H1 (cell line): ENCODE measurements around the gene FDXACB1. TPM values are rescaled to one million over a fixed set of nuclear protein-coding genes. Genes with fewer than 3 reads are reported as not detected.

Experiments
- EGR1 ChIP-seq: IDR thresholded peaks from 2 replicates; pipeline ENCODE4 v1.6.1; 2011; ENCODE audit warnings: low read depth, low read length, borderline replicate concordance
- GABPA ChIP-seq: IDR thresholded peaks from 2 replicates; pipeline ENCODE4 v1.6.1; 2011; ENCODE audit warnings: mild to moderate bottlenecking, low read length, moderate library complexity, borderline replicate concordance; ENCODE audit not compliant: insufficient read depth
- MAFK ChIP-seq: IDR thresholded peaks from 2 replicates; pipeline ENCODE4 v1.6.1; 2012; ENCODE audit warnings: low read depth, mild to moderate bottlenecking, improper control_type of control experiment, low read length
- NANOG ChIP-seq: IDR thresholded peaks from 2 replicates; pipeline ENCODE4 v1.6.1; 2011; ENCODE audit warnings: low read length, low read depth, mild to moderate bottlenecking, inconsistent platforms; ENCODE audit not compliant: insufficient read depth, poor library complexity, severe bottlenecking
- POLR2A ChIP-seq, 2 experiments: IDR thresholded peaks; 1 replicate in 1 of 2; 2 replicates in 1 of 2; pipeline ENCODE4 v1.6.1; 2011; ENCODE audit warnings: low read depth in 2 of 2, low read length in 2 of 2, mild to moderate bottlenecking in 2 of 2; ENCODE audit errors: control extremely low read depth in 1 of 2
- ZNF274 ChIP-seq: IDR thresholded peaks from 2 replicates; pipeline ENCODE4 v1.7.0; 2012; ENCODE audit warnings: low read length, borderline replicate concordance; ENCODE audit errors: extremely low read depth
- polyA plus RNA-seq, 7 experiments: library from polyadenylated mRNA; depleted of rRNA in 3 of 7; stranded (reverse) in 5 of 7; unstranded in 2 of 7; fragments of >200 nt in 5 of 7; fragments of 200-250 nt in 2 of 7; gene quantifications; 1 replicate in 5 of 7; 2 replicates in 1 of 7; 4 replicates in 1 of 7; pipeline versions ENCODE4 v1.2.1 to v1.2.3, GENCODE V29; 2011 to 2013; ENCODE audit warnings: missing spikeins in 2 of 7, mixed read lengths in 2 of 7
- total RNA-seq: library from RNA; stranded (reverse); fragmentation: NEBNext Ultra II Directional; extraction: Animal tissue kit (Norgen Biotek cat#: 25700); gene quantifications from 2 replicates; pipeline ENCODE4 v1.2.1, GENCODE V29; 2021
- TF ChIP-seq, protein P1 (sequence below): fragments of 300-600 bp; sonication (generic); IDR thresholded peaks from 2 replicates; pipeline ENCODE4 v1.7.1; 2012; ENCODE audit warnings: low read length, moderate library complexity, mild to moderate bottlenecking, inconsistent platforms; ENCODE audit not compliant: insufficient replicate concordance
- TF ChIP-seq, protein P2 (sequence below): IDR thresholded peaks from 2 replicates; pipeline ENCODE4 v1.6.1; 2011; ENCODE audit warnings: low read depth, mild to moderate bottlenecking, low read length; ENCODE audit not compliant: insufficient read depth
- TF ChIP-seq, protein P3 (sequence below): IDR thresholded peaks from 2 replicates; pipeline ENCODE4 v1.6.1; 2012; ENCODE audit warnings: inconsistent platforms

FDXACB1 gene
- total and polyA plus RNA-seq, 2 of the 8 experiments (the other 6 are each of a cell fraction or from before 2014, with no cell fraction given), result 1.4 to 2.3 TPM

DNA sequence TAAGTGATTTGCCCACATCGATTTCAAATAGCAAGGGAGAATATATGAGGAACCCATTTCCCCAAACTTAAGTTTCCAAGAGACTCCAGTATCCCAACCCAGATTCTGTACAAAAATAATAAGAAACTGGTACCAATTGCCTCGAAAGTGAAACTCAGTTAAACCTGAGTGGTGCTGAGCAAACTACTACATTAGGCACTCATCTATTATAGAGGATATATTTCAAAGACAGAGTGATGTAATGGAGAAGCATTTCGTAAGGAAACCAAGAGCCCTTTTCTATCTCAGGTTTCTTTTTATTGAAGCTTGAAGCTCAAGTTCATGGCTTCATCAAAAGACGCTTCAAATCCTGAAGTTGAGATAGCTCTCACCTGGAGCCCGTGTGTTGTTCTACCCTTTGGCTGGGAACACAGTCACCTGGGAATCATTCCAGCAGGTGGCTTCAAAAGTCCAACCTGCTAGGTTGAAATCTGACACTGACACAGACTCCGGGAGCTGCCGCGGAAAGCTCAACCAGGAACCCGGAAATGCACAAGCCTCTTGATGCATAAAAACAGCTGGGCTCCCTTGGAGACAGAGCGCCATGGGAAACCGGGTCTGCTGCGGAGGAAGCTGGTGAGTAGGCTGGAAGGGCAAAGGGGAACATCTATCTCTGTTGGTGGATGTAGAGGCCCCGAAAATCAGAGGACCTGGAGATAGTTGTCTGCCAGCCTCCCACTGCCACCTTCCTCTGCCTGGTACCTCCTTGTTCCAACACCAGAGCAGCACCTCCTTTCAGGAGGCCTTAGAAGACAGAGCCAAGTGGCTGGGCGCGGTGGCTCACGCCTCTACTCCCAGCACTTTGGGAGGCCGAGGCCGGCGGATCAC lies 39.7 kb upstream of the FDXACB1 start, which contains the start of gene C11orf52 (continued):
- TF ChIP-seq, protein P1, sequence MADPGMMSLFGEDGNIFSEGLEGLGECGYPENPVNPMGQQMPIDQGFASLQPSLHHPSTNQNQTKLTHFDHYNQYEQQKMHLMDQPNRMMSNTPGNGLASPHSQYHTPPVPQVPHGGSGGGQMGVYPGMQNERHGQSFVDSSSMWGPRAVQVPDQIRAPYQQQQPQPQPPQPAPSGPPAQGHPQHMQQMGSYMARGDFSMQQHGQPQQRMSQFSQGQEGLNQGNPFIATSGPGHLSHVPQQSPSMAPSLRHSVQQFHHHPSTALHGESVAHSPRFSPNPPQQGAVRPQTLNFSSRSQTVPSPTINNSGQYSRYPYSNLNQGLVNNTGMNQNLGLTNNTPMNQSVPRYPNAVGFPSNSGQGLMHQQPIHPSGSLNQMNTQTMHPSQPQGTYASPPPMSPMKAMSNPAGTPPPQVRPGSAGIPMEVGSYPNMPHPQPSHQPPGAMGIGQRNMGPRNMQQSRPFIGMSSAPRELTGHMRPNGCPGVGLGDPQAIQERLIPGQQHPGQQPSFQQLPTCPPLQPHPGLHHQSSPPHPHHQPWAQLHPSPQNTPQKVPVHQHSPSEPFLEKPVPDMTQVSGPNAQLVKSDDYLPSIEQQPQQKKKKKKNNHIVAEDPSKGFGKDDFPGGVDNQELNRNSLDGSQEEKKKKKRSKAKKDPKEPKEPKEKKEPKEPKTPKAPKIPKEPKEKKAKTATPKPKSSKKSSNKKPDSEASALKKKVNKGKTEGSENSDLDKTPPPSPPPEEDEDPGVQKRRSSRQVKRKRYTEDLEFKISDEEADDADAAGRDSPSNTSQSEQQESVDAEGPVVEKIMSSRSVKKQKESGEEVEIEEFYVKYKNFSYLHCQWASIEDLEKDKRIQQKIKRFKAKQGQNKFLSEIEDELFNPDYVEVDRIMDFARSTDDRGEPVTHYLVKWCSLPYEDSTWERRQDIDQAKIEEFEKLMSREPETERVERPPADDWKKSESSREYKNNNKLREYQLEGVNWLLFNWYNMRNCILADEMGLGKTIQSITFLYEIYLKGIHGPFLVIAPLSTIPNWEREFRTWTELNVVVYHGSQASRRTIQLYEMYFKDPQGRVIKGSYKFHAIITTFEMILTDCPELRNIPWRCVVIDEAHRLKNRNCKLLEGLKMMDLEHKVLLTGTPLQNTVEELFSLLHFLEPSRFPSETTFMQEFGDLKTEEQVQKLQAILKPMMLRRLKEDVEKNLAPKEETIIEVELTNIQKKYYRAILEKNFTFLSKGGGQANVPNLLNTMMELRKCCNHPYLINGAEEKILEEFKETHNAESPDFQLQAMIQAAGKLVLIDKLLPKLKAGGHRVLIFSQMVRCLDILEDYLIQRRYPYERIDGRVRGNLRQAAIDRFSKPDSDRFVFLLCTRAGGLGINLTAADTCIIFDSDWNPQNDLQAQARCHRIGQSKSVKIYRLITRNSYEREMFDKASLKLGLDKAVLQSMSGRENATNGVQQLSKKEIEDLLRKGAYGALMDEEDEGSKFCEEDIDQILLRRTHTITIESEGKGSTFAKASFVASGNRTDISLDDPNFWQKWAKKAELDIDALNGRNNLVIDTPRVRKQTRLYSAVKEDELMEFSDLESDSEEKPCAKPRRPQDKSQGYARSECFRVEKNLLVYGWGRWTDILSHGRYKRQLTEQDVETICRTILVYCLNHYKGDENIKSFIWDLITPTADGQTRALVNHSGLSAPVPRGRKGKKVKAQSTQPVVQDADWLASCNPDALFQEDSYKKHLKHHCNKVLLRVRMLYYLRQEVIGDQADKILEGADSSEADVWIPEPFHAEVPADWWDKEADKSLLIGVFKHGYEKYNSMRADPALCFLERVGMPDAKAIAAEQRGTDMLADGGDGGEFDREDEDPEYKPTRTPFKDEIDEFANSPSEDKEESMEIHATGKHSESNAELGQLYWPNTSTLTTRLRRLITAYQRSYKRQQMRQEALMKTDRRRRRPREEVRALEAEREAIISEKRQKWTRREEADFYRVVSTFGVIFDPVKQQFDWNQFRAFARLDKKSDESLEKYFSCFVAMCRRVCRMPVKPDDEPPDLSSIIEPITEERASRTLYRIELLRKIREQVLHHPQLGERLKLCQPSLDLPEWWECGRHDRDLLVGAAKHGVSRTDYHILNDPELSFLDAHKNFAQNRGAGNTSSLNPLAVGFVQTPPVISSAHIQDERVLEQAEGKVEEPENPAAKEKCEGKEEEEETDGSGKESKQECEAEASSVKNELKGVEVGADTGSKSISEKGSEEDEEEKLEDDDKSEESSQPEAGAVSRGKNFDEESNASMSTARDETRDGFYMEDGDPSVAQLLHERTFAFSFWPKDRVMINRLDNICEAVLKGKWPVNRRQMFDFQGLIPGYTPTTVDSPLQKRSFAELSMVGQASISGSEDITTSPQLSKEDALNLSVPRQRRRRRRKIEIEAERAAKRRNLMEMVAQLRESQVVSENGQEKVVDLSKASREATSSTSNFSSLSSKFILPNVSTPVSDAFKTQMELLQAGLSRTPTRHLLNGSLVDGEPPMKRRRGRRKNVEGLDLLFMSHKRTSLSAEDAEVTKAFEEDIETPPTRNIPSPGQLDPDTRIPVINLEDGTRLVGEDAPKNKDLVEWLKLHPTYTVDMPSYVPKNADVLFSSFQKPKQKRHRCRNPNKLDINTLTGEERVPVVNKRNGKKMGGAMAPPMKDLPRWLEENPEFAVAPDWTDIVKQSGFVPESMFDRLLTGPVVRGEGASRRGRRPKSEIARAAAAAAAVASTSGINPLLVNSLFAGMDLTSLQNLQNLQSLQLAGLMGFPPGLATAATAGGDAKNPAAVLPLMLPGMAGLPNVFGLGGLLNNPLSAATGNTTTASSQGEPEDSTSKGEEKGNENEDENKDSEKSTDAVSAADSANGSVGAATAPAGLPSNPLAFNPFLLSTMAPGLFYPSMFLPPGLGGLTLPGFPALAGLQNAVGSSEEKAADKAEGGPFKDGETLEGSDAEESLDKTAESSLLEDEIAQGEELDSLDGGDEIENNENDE, result no peak
- TF ChIP-seq, protein P2, sequence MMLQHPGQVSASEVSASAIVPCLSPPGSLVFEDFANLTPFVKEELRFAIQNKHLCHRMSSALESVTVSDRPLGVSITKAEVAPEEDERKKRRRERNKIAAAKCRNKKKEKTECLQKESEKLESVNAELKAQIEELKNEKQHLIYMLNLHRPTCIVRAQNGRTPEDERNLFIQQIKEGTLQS, result no peak
- TF ChIP-seq EGR1, result no peak
- peak; percentile 9 for TF ChIP-seq NANOG
- TF ChIP-seq, protein P3, sequence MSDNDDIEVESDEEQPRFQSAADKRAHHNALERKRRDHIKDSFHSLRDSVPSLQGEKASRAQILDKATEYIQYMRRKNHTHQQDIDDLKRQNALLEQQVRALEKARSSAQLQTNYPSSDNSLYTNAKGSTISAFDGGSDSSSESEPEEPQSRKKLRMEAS, result peak; percentile 48; the same call in 1 of the 2 replicates
- TF ChIP-seq POLR2A (IDR thresholded peaks at IDR 0.05; ENCODE audit: control extremely low read depth in 1 of 2, low read depth in 2 of 2, low read length in 2 of 2), result no peak
- no peak for TF ChIP-seq ZNF274
- no peak for TF ChIP-seq MAFK
- TF ChIP-seq GABPA, result no peak
